OCI-LY1 (cell line): ENCODE measurements around the gene OR4P4.

Experiments used
- H2AFZ ChIP-seq: fragments of 200-600 bp; sonication (generic), shearing (Covaris generic); 2 replicates; pipeline ENCODE4 v1.6.0; 2014; ENCODE audit warnings: antibody characterized with exemption, mild to moderate bottlenecking, low read length
- H3F3A ChIP-seq: fragments of 200-600 bp; sonication (generic), shearing (Covaris generic); 2 replicates; pipeline ENCODE4 v1.6.0; 2014; ENCODE audit warnings: mild to moderate bottlenecking, antibody characterized with exemption, low read length, moderate library complexity; ENCODE audit not compliant: insufficient read depth
- H3K27ac ChIP-seq: fragments of 200-600 bp; sonication (generic); 2 replicates; pipeline ENCODE4 v1.5.1; 2014; ENCODE audit warnings: low read length, mixed run types, mild to moderate bottlenecking, low read depth; ENCODE audit not compliant: poor library complexity, severe bottlenecking
- H3K27me3 ChIP-seq: fragments of 200-600 bp; sonication (generic); 2 replicates; pipeline ENCODE4 v1.6.0; 2014; ENCODE audit warnings: antibody characterized with exemption, mild to moderate bottlenecking, low read length, moderate library complexity; ENCODE audit not compliant: insufficient read depth
- H3K36me3 ChIP-seq: fragments of 200-600 bp; sonication (generic); 2 replicates; pipeline ENCODE4 v1.6.1; 2014; ENCODE audit warnings: mild to moderate bottlenecking, antibody characterized with exemption, low read length, moderate library complexity, mixed read lengths; ENCODE audit not compliant: insufficient read depth
- H3K4me1 ChIP-seq: fragments of 200-600 bp; sonication (generic); 2 replicates; pipeline ENCODE4 v1.5.1; 2014; ENCODE audit warnings: mild to moderate bottlenecking, low read length, moderate library complexity; ENCODE audit not compliant: insufficient read depth, severe bottlenecking
- H3K4me2 ChIP-seq: fragments of 200-600 bp; sonication (generic), shearing (Covaris generic); 2 replicates; pipeline ENCODE4 v1.6.1; 2014; ENCODE audit warnings: low read length
- H3K4me3 ChIP-seq: fragments of 200-600 bp; sonication (generic); 2 replicates; pipeline ENCODE4 v1.5.1; 2014; ENCODE audit warnings: low read length, low read depth, mild to moderate bottlenecking, mixed read lengths; ENCODE audit not compliant: poor library complexity, severe bottlenecking
- H3K79me2 ChIP-seq: fragments of 200-600 bp; shearing (Covaris generic); 2 replicates; pipeline ENCODE4 v1.6.1; 2016; ENCODE audit warnings: mixed run types, low read length, mixed read lengths; ENCODE audit not compliant: insufficient read depth
- H3K9ac ChIP-seq: fragments of 200-600 bp; sonication (generic), shearing (Covaris generic); 2 replicates; pipeline ENCODE4 v1.6.1; 2014; ENCODE audit warnings: mild to moderate bottlenecking, low read length, mixed read lengths
- H3K9me2 ChIP-seq: fragments of 200-600 bp; sonication (generic), shearing (Covaris generic); 2 replicates; pipeline ENCODE4 v1.6.1; 2014; ENCODE audit warnings: low read depth, mild to moderate bottlenecking, low read length, mixed read lengths
- H3K9me3 ChIP-seq: fragments of 200-600 bp; shearing (Covaris generic); 2 replicates; pipeline ENCODE4 v1.6.1; 2014; ENCODE audit warnings: low read length, mixed read lengths
- H4K20me1 ChIP-seq: fragments of 200-600 bp; sonication (generic), shearing (Covaris generic); 2 replicates; pipeline ENCODE4 v1.6.0; 2016; ENCODE audit warnings: mild to moderate bottlenecking, low read length; ENCODE audit not compliant: insufficient read depth
- EZH2 ChIP-seq: fragments of 200-600 bp; sonication (generic), shearing (Covaris generic); IDR thresholded peaks from 2 replicates; pipeline ENCODE4 v1.8.0; 2017; ENCODE audit warnings: borderline replicate concordance, mixed run types, mild to moderate bottlenecking, antibody characterized with exemption, low read length, moderate library complexity, mixed read lengths
- TF ChIP-seq, protein P1 (sequence below): fragments of 200-600 bp; sonication (generic), shearing (Covaris generic); IDR thresholded peaks from 2 replicates; pipeline ENCODE4 v1.5.1; 2017; ENCODE audit warnings: mild to moderate bottlenecking, antibody characterized with exemption, low read length, moderate library complexity, mixed read lengths

The OR4P4 gene

GRCh38 chr11:55658031-55658573 is 23.2 kb downstream of the OR4P4 start:
- Histone ChIP-seq H3K4me2 (no peak overlapping the region), H4K20me1 (no peaks in the 10 kb centered on the region), H3K4me1 (no peaks in the 10 kb centered on the region), H3K36me3 (no peaks in the 10 kb centered on the region), H3K27ac (no peak overlapping the region), H3K9ac (no peak overlapping the region), H3F3A (no peaks in the 10 kb centered on the region), H3K9me3 (no peaks in the 10 kb centered on the region), H3K79me2 (no peaks in the 10 kb centered on the region), H2AFZ (no peak overlapping the region), H3K27me3 (no peaks in the 10 kb centered on the region), H3K4me3 (no peak overlapping the region), H3K9me2 (no peaks in the 10 kb centered on the region)
- TF ChIP-seq EZH2 = no peak
- TF ChIP-seq, protein P1, sequence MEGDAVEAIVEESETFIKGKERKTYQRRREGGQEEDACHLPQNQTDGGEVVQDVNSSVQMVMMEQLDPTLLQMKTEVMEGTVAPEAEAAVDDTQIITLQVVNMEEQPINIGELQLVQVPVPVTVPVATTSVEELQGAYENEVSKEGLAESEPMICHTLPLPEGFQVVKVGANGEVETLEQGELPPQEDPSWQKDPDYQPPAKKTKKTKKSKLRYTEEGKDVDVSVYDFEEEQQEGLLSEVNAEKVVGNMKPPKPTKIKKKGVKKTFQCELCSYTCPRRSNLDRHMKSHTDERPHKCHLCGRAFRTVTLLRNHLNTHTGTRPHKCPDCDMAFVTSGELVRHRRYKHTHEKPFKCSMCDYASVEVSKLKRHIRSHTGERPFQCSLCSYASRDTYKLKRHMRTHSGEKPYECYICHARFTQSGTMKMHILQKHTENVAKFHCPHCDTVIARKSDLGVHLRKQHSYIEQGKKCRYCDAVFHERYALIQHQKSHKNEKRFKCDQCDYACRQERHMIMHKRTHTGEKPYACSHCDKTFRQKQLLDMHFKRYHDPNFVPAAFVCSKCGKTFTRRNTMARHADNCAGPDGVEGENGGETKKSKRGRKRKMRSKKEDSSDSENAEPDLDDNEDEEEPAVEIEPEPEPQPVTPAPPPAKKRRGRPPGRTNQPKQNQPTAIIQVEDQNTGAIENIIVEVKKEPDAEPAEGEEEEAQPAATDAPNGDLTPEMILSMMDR = no peak

- no peak overlapping the region for H3K9ac ChIP-seq
- H2AFZ ChIP-seq = no peak overlapping the region
- no peaks in the 10 kb centered on the region for H3F3A ChIP-seq
- H3K36me3 ChIP-seq = no peaks in the 10 kb centered on the region
- no peaks in the 10 kb centered on the region for H3K9me3 ChIP-seq
- H3K4me2 ChIP-seq = no peak overlapping the region
- H3K9me2 ChIP-seq = no peaks in the 10 kb centered on the region
- H3K27ac ChIP-seq = no peak overlapping the region
- TF ChIP-seq, protein P1 = no peak
- TF ChIP-seq EZH2 = no peak
- no peaks in the 10 kb centered on the region for H3K79me2 ChIP-seq
- H3K4me3 ChIP-seq = no peak overlapping the region
- H4K20me1 ChIP-seq = no peaks in the 10 kb centered on the region
- no peaks in the 10 kb centered on the region for H3K27me3 ChIP-seq
- no peaks in the 10 kb centered on the region for H3K4me1 ChIP-seq
Measured at GRCh38 chr11:55658608-55659007, 23.7 kb downstream of the OR4P4 start.

GRCh38 chr11:55661901-55662300 is 27.0 kb downstream of the OR4P4 start, which contains the start of gene OR4C6:
OR4C6 (plus strand) TSS chr11:55662201; CDS start chr11:55665167, 2,966 bp downstream.
- Histone ChIP-seq H3K9me3 (no peaks in the 10 kb centered on the region), H3K4me1 (no peaks in the 10 kb centered on the region), H2AFZ (no peak within 1 kb of the TSS), H3K4me2 (no peak within 1 kb of the TSS), H3K9ac (no peak within 1 kb of the TSS), H3K79me2 (no peaks in the 10 kb centered on the region), H3K27ac (no peak within 1 kb of the TSS), H3K36me3 (no peaks in the 10 kb centered on the region), H4K20me1 (no peaks in the 10 kb centered on the region), H3F3A (no peaks in the 10 kb centered on the region), H3K27me3 (no peaks in the 10 kb centered on the region), H3K4me3 (no peak within 1 kb of the TSS), H3K9me2 (no peaks in the 10 kb centered on the region)
- TF ChIP-seq EZH2 = no peak
- TF ChIP-seq, protein P1 = no peak
